ENCODE data around the gene ZNF487.
"Not testable (repeated sequence)": the region's sequence is repeated elsewhere in the genome, so short reads cannot be mapped to it uniquely, and the experiment has no call there.

ZNF487 gene

GRCh38 chr10:43448742-43449141 lies 11.8 kb downstream of the ZNF487 start:
- ATAC-seq (ENCODE audit: insufficient read depth, low read depth) (no peak), DNase-seq (no peak)
- H3K4me2 ChIP-seq (ENCODE audit: insufficient read depth, low read length) = no peak overlapping the region
- no peaks in the 10 kb centered on the region; the same call in 1 of the 2 replicates for H4K20me1 ChIP-seq (ENCODE audit: insufficient read depth, low read length)
- no peak overlapping the region for H3K4me3 ChIP-seq (ENCODE audit: low read depth in 1 of 2, low read length in 2 of 2)
- no peak for TF ChIP-seq CTCF (IDR thresholded peaks at IDR 0.05; ENCODE audit: borderline replicate concordance, extremely low read depth, low read length, poor library complexity, severe bottlenecking)
- TF ChIP-seq EZH2 (IDR thresholded peaks at IDR 0.05; ENCODE audit: borderline replicate concordance, low read depth, low read length, severe bottlenecking) = no peak
- H3K4me1 ChIP-seq (ENCODE audit: insufficient read depth, low read length) = peaks cover 29% of the 10 kb centered on the region
- no peak overlapping the region for H3K27ac ChIP-seq (ENCODE audit: low read length)
- H3K79me2 ChIP-seq (ENCODE audit: insufficient read depth, low read length) = peaks cover 14% of the 10 kb centered on the region
- no peak overlapping the region for H2AFZ ChIP-seq (ENCODE audit: low read depth, low read length)
- no peak overlapping the region for H3K9ac ChIP-seq (ENCODE audit: low read depth, low read length)
- peaks cover 7% of the 10 kb centered on the region for H3K9me3 ChIP-seq (ENCODE audit: insufficient read depth, low read length, severe bottlenecking)
- H3K27me3 ChIP-seq (ENCODE audit: insufficient read depth, low read length, poor library complexity) = no peaks in the 10 kb centered on the region
- H3K36me3 ChIP-seq (ENCODE audit: insufficient read depth, low read length) = no peaks in the 10 kb centered on the region

DNA sequence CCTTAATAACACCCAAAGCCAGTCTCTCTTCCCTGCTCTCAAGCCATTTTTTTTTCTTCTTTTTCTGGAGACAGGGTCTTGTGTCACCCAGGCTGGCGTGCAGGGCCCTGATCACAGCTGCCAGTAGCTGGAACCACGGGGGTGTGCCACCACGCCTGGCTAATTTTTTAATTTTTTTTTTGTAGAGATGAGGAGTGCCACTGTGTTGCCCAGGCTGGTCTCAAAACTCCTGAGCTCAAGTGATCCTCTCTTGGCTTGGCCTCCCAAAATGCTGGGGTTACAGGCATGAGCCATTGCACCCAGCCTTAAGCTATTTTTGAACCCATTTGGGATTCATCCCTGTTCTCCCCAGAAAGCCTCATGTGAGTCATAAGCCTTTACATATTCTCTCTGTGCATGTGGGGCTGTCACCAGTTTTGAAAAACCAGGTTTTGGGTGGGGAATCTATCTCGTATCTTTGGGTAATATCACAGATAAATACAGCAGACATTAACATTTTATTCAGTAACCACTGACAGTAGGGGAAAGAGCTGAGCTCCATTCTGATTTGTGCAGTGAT lies 15.5 kb downstream of the ZNF487 start:
- H3K4me3 ChIP-seq (ENCODE audit: low read depth in 1 of 2, low read length in 2 of 2) = peak overlapping the region in 1 of 2 experiments; percentile 40; a peak in 2 of 4 replicates
- H3K4me2 ChIP-seq (ENCODE audit: insufficient read depth, low read length) = peak overlapping the region; percentile 71

DNA sequence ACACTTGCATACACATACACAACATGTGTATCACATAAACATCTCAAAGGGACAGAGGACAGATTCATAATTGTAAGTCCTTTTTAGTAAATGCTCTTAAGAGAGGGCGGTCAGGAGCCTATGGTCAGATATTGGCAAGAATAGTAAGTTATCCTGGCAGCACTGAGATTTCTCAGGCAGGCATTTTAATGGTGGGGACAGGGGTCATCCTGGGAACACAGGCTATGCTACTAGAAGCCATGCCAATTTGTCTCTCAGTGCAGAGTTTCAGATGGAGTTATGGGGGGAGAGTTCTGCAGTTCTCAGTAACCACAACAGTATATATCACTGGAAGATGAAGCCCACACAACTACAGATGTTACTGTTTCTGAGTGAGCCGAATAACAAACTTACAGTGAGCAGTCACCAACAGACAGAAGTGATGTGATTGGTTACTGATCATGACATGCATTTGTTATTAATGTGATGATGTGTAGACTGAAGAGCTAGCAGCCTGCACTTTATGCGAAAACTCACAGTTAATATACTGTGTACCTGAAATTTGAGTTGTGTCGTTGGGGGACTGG lies 16.4 kb downstream of the ZNF487 start:
- H4K20me1 ChIP-seq (ENCODE audit: insufficient read depth, low read length) = no peaks in the 10 kb centered on the region; the same call in 1 of the 2 replicates
- H3K27me3 ChIP-seq (ENCODE audit: insufficient read depth, low read length, poor library complexity) = no peaks in the 10 kb centered on the region
- peak overlapping the region in 1 of 2 experiments; percentile 40; a peak in 1 of 4 replicates for H3K4me3 ChIP-seq (ENCODE audit: low read depth in 1 of 2, low read length in 2 of 2)
- ATAC-seq (ENCODE audit: insufficient read depth, low read depth) (peak; percentile 44), DNase-seq (peak; percentile 48)
- peaks cover 37% of the 10 kb centered on the region for H3K79me2 ChIP-seq (ENCODE audit: insufficient read depth, low read length)
- H3K36me3 ChIP-seq (ENCODE audit: insufficient read depth, low read length) = no peaks in the 10 kb centered on the region; the same call in 1 of the 2 replicates
- no peak for TF ChIP-seq CTCF (IDR thresholded peaks at IDR 0.05; ENCODE audit: borderline replicate concordance, extremely low read depth, low read length, poor library complexity, severe bottlenecking)
- no peak for TF ChIP-seq EZH2 (IDR thresholded peaks at IDR 0.05; ENCODE audit: borderline replicate concordance, low read depth, low read length, severe bottlenecking)
- H3K9me3 ChIP-seq (ENCODE audit: insufficient read depth, low read length, severe bottlenecking) = no peaks in the 10 kb centered on the region
- H3K27ac ChIP-seq (ENCODE audit: low read length) = peak overlapping the region; percentile 99
- H2AFZ ChIP-seq (ENCODE audit: low read depth, low read length) = no peak overlapping the region
- peak overlapping the region; percentile 86 for H3K9ac ChIP-seq (ENCODE audit: low read depth, low read length)
- H3K4me2 ChIP-seq (ENCODE audit: insufficient read depth, low read length) = peak overlapping the region; percentile 71
- peaks cover 54% of the 10 kb centered on the region for H3K4me1 ChIP-seq (ENCODE audit: insufficient read depth, low read length)

More for the DNA sequence above, 15.5 kb downstream of the ZNF487 start:
- Histone ChIP-seq H3K27me3 (ENCODE audit: insufficient read depth, low read length, poor library complexity) (no peaks in the 10 kb centered on the region), H3K9me3 (ENCODE audit: insufficient read depth, low read length, severe bottlenecking) (no peaks in the 10 kb centered on the region), H3K4me1 (ENCODE audit: insufficient read depth, low read length) (peaks cover 54% of the 10 kb centered on the region), H3K36me3 (ENCODE audit: insufficient read depth, low read length) (no peaks in the 10 kb centered on the region; the same call in 1 of the 2 replicates), H4K20me1 (ENCODE audit: insufficient read depth, low read length) (no peaks in the 10 kb centered on the region; the same call in 1 of the 2 replicates), H2AFZ (ENCODE audit: low read depth, low read length) (peak overlapping the region; percentile 1), H3K79me2 (ENCODE audit: insufficient read depth, low read length) (peaks cover 37% of the 10 kb centered on the region), H3K27ac (ENCODE audit: low read length) (peak overlapping the region; percentile 99), H3K9ac (ENCODE audit: low read depth, low read length) (peak overlapping the region; percentile 86)
- no peak for TF ChIP-seq EZH2 (IDR thresholded peaks at IDR 0.05; ENCODE audit: borderline replicate concordance, low read depth, low read length, severe bottlenecking)
- ATAC-seq (ENCODE audit: insufficient read depth, low read depth) = no peak
- no peak for DNase-seq

DNA sequence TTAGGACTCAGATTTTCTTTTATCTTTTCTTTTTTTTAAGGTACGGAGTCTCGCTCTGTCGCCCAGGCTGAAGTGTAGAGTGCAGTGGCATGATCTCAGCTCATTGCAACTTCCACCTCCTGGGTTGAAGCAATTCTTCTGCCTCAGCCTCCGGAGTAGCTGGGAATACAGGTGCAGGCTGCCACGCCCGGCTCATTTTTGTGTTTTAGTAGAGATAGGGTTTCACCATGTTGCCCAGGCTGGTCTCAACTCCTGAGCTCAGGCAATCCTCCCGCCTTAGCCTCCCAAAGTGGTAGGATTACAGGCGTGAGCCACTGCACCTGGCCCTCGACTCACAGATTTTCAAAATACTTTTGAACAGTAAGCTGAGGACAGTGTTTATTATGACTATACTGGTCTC lies 17.1 kb downstream of the ZNF487 start:
- DNase-seq = peak; percentile 21
- H3K36me3 ChIP-seq (ENCODE audit: insufficient read depth, low read length); H3K9me3 ChIP-seq (ENCODE audit: insufficient read depth, low read length, severe bottlenecking); H4K20me1 ChIP-seq (ENCODE audit: insufficient read depth, low read length); H2AFZ ChIP-seq (ENCODE audit: low read depth, low read length); H3K27me3 ChIP-seq (ENCODE audit: insufficient read depth, low read length, poor library complexity); ATAC-seq (ENCODE audit: insufficient read depth, low read depth): not testable (repeated sequence)
- Histone ChIP-seq H3K4me2 (ENCODE audit: insufficient read depth, low read length) (peak overlapping the region; percentile 71), H3K27ac (ENCODE audit: low read length) (peak overlapping the region; percentile 99), H3K79me2 (ENCODE audit: insufficient read depth, low read length) (peaks cover 37% of the 10 kb centered on the region), H3K9ac (ENCODE audit: low read depth, low read length) (peak overlapping the region; percentile 86), H3K4me1 (ENCODE audit: insufficient read depth, low read length) (peaks cover 54% of the 10 kb centered on the region), H3K4me3 (ENCODE audit: low read depth in 1 of 2, low read length in 2 of 2) (peak overlapping the region; percentile 47 to 88; a peak in 3 of 4 replicates)

DNA sequence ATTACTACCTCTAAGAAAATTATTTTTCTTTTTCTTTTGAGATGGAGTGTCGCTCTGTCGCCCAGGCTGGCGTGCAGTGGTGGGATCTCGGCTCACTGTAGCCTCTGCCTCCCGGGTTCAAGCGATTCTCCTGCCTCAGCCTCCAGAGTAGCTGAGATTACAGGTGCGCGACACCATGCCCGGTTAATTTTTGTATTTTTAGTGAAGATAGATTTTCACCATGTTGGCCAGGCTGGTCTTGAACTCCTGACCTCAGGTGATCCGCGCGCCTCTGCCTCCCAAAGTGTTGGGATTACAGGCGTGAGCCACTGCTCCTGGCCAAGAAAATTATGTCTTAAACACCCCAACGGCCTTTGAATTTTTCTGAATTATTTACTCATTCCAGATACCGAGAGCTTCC lies 19.6 kb downstream of the ZNF487 start:
- peak overlapping the region; percentile 91 for H2AFZ ChIP-seq (ENCODE audit: low read depth, low read length)

More for the DNA sequence above, 19.6 kb downstream of the ZNF487 start:
- not testable (repeated sequence) for ATAC-seq (ENCODE audit: insufficient read depth, low read depth); H3K36me3 ChIP-seq (ENCODE audit: insufficient read depth, low read length); H3K27me3 ChIP-seq (ENCODE audit: insufficient read depth, low read length, poor library complexity); DNase-seq; H4K20me1 ChIP-seq (ENCODE audit: insufficient read depth, low read length); H3K9me3 ChIP-seq (ENCODE audit: insufficient read depth, low read length, severe bottlenecking)
- peaks cover 37% of the 10 kb centered on the region for H3K79me2 ChIP-seq (ENCODE audit: insufficient read depth, low read length)
- H3K4me1 ChIP-seq (ENCODE audit: insufficient read depth, low read length) = peaks cover 47% of the 10 kb centered on the region
- H3K27ac ChIP-seq (ENCODE audit: low read length) = peak overlapping the region; percentile 99
- H3K4me2 ChIP-seq (ENCODE audit: insufficient read depth, low read length) = peak overlapping the region; percentile 71
- peak overlapping the region; percentile 86 for H3K9ac ChIP-seq (ENCODE audit: low read depth, low read length)
- peak overlapping the region; percentile 27 to 88; a peak in 3 of 4 replicates for H3K4me3 ChIP-seq (ENCODE audit: low read depth in 1 of 2, low read length in 2 of 2)
